Nephron (organoid): Measurements from ENCODE around the gene YWHAG.
"Not testable (repeated sequence)": the region's sequence is repeated elsewhere in the genome, so short reads cannot be mapped to it uniquely, and the experiment has no call there.

Experiments used
- H3K27ac Mint-ChIP-seq, 3 experiments: 2 replicates each; pipeline ENCODE4 v1.8.0; 2020; ENCODE audit warnings: mixed read lengths in 3 of 3, mild to moderate bottlenecking in 2 of 3, moderate library complexity in 1 of 3
- H3K27me3 Mint-ChIP-seq: 2 replicates; pipeline ENCODE4 v1.8.0; 2021; ENCODE audit warnings: low read depth, mild to moderate bottlenecking, moderate library complexity, mixed read lengths
- H3K36me3 Mint-ChIP-seq: 2 replicates; pipeline ENCODE4 v1.8.0; 2020; ENCODE audit warnings: low read depth, mixed read lengths
- H3K4me1 Mint-ChIP-seq: 2 replicates; pipeline ENCODE4 v1.8.0; 2020; ENCODE audit warnings: mixed read lengths
- H3K4me3 Mint-ChIP-seq, 3 experiments: 2 replicates each; pipeline ENCODE4 v1.8.0; 2020; ENCODE audit warnings: mild to moderate bottlenecking in 3 of 3, mixed read lengths in 3 of 3, moderate library complexity in 2 of 3
- H3K9me3 Mint-ChIP-seq: 2 replicates; pipeline ENCODE4 v1.8.0; 2020; ENCODE audit warnings: mixed read lengths
- TF ChIP-seq, protein P1 (sequence below), 3 experiments: fragments of 200-600 bp; sonication (generic); IDR thresholded peaks; one replicate each; pipeline ENCODE4 v1.5.0; 2021; ENCODE audit warnings: antibody characterized with exemption in 3 of 3; ENCODE audit not compliant: unreplicated experiment in 3 of 3

The YWHAG gene

DNA sequence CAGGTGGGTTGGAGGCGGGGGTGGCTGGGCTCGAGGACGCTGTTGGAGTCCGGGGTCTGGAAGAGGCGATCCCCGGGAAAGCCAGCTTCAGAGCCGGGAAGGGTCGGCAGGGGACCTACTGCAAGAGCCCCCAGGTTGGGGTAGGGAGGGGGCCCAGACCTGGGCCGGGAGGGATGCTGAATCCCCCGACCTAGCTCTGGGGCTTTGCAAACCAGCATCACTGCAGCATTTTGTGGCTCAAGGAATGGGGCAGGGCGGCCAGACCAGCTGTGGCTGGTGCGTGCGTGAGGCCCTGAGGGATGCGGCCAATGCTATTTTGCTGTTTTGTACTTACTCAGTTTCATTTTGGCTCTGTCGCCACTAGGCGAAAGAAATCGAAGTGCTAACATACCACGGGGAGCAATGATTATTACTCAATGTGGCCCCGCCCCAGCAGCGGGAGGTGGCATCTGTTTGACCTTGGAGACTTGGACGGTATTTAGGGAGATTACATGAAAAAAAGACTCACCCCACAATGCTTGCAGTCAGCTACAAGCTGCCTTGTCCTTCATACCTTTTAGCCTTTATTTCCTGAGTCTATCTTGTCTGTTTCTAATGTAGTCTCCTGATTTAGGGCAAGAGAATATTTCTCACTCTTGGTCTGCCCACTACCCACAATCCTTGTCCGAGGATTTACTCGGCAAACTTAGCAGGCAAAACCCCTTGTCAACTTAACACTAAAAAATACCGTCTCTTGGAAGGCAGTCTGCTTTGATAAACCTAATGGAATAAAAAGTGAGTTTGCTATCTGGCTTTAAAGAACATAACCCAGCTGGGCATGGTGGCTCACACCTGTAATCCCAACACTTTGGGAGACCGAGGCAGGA, 40.1 kb downstream of the YWHAG start:
- no peaks in the 10 kb centered on the region for H3K27me3 Mint-ChIP-seq
- H3K4me1 Mint-ChIP-seq, result peaks cover 16% of the 10 kb centered on the region
- H3K36me3 Mint-ChIP-seq, result peaks cover 13% of the 10 kb centered on the region
- H3K9me3 Mint-ChIP-seq, result no peaks in the 10 kb centered on the region
- TF ChIP-seq, protein P1, sequence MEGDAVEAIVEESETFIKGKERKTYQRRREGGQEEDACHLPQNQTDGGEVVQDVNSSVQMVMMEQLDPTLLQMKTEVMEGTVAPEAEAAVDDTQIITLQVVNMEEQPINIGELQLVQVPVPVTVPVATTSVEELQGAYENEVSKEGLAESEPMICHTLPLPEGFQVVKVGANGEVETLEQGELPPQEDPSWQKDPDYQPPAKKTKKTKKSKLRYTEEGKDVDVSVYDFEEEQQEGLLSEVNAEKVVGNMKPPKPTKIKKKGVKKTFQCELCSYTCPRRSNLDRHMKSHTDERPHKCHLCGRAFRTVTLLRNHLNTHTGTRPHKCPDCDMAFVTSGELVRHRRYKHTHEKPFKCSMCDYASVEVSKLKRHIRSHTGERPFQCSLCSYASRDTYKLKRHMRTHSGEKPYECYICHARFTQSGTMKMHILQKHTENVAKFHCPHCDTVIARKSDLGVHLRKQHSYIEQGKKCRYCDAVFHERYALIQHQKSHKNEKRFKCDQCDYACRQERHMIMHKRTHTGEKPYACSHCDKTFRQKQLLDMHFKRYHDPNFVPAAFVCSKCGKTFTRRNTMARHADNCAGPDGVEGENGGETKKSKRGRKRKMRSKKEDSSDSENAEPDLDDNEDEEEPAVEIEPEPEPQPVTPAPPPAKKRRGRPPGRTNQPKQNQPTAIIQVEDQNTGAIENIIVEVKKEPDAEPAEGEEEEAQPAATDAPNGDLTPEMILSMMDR (IDR thresholded peaks at IDR 0.05; ENCODE audit: unreplicated experiment in 3 of 3), result peak in 2 of 3 experiments; percentile 19 to 29
- peak overlapping the region; percentile 71 to 98 (median 91) for H3K27ac Mint-ChIP-seq
- H3K4me3 Mint-ChIP-seq, result peak overlapping the region; percentile 81 to 96 (median 86)

DNA sequence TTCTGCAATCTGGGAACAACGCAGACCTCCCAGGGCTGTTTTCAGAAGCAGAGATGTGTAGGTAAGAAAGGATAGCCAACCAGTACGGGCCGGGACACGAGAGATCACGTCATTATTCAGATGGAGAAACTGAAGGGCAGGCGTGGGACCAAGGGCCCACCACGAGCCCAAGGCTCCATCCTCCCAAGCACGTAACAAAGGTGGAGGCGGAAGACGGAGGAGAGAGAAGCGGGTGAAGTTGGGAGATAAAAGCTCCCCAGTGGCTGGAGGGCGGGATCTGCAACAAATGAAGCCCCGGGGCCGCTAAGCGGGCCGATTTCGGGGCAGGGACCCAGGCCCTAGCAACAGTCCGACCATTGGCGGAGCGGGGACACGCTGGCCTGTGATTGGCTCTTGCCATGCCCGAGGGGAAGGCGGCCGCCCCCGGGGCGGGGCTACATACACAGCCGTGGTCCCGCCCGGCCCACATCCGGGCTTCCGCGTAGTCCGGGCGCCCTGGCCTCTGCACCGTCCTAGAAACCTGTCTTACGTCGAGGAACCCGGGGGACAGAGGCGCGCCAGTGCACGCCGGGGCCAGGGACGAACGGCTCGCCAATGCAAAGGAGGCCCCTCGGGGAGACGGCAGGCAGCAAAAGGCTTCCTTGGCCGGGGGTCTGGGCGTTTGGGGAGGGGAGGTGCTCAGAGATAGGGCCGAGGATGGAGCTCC, 40.9 kb downstream of the YWHAG start:
- Mint-ChIP-seq H3K4me3 (peak overlapping the region; percentile 81 to 96 (median 86)), H3K27me3 (no peaks in the 10 kb centered on the region), H3K9me3 (no peaks in the 10 kb centered on the region), H3K27ac (peak overlapping the region; percentile 71 to 98 (median 91)), H3K36me3 (peaks cover 12% of the 10 kb centered on the region), H3K4me1 (peaks cover 16% of the 10 kb centered on the region)
- TF ChIP-seq, protein P1 (IDR thresholded peaks at IDR 0.05; ENCODE audit: unreplicated experiment in 3 of 3), result no peak

DNA sequence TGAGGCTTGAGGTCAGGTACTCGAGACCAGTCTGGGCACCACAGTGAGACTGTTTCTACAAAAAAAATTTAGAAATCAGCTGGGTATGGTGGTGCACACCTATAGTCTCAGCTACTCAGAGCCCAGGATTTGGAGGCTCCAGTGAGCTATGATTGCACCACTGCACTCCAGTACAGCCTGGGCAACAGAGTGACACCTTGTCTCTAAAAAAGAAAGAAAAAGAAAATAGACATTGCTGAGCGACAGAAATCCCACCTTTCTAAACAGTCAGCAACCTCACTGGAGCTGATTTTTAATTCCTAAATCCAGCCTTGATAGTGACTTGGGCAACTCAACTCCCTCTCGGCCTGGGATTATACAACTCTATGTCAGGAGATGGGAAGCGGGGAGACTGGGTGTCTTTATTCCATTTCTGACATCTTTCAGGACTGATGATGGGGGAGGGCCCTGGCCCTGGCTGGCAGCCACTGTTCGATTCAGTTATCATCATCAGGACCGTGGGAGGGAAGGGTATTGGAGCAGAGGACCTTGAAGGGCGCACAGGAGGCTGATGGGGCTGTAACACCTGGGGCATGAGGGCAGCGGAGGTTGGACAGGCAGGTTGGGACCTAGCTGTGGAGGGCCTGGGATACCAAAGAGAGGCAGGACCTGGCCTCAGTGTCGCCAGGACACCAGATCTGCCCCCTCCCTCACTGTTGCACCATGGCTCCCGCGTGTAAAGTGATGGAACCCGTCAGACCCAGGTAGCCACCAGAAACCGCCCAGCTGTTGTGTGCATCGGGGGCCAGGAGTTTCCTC, 41.6 kb downstream of the YWHAG start:
- H3K4me3 Mint-ChIP-seq, result peak overlapping the region; percentile 81 to 96 (median 86)
- TF ChIP-seq, protein P1 (IDR thresholded peaks at IDR 0.05; ENCODE audit: unreplicated experiment in 3 of 3), result no peak

DNA sequence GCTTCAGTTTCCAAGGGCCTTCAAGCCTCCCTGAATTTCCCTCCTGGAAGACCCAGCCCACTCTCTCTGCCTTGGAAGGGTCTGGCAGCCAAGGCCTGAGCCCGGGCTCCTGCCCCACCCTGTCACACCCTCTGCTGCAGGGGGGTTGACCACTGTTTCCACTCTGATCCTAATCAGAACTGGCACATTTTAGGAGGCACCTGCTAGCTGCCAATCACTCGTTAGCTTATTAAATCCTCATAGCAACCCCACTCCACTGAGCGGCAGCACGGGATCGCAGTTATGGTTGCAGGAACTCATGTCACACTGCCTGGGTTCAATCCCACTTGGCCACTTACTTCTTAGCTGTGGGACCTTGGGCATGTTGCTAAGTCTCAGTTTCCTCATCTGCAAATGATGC, 43.4 kb downstream of the YWHAG start:
- Mint-ChIP-seq H3K9me3 (no peaks in the 10 kb centered on the region), H3K27ac (no peak overlapping the region), H3K36me3 (peaks cover 3% of the 10 kb centered on the region), H3K27me3 (peaks cover 3% of the 10 kb centered on the region), H3K4me3 (peak overlapping the region in 1 of 3 experiments; percentile 6), H3K4me1 (peaks cover 21% of the 10 kb centered on the region)
- TF ChIP-seq, protein P1 (IDR thresholded peaks at IDR 0.05; ENCODE audit: unreplicated experiment in 3 of 3), result no peak

More for the DNA sequence above, 41.6 kb downstream of the YWHAG start:
- no peaks in the 10 kb centered on the region for H3K9me3 Mint-ChIP-seq
- peak overlapping the region; percentile 71 to 98 (median 91) for H3K27ac Mint-ChIP-seq
- H3K36me3 Mint-ChIP-seq, result peaks cover 9% of the 10 kb centered on the region
- peaks cover 16% of the 10 kb centered on the region for H3K4me1 Mint-ChIP-seq
- H3K27me3 Mint-ChIP-seq, result peaks cover 3% of the 10 kb centered on the region

DNA sequence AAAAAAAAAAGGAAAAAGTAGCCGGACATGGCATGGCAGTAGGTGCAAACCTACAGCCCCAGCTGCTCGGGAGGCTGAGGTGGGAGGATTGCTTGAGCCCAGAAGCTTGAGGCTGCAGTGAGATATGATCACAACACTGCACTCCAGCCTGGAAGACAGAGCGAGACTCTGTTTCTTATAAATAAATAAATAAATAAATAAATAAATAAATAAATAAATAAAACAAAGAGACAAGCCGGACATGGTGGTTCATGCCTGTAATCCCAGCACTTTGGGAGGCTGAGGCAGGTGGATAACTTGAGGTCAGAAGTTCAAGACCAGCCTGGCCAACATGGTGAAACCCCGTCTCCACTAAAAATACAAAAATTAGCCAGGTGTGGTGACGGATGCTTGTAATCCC, 44.1 kb downstream of the YWHAG start:
- H3K9me3 Mint-ChIP-seq, H3K36me3 Mint-ChIP-seq, H3K27me3 Mint-ChIP-seq, H3K27ac Mint-ChIP-seq, H3K4me3 Mint-ChIP-seq: not testable (repeated sequence)
- peaks cover 24% of the 10 kb centered on the region for H3K4me1 Mint-ChIP-seq
